Dermis microvascular lymphatic vessel endothelial cell (primary cell): ENCODE data around the gene RPL18. TPM values are rescaled to one million over a fixed set of nuclear protein-coding genes. Genes with fewer than 3 reads are reported as not detected.
"Not testable (repeated sequence)": the region's sequence is repeated elsewhere in the genome, so short reads cannot be mapped to it uniquely, and the experiment has no call there.

Experiments
- DNase-seq, 2 donors: peaks; one replicate each; pipeline versions ENCODE4 v3.0.0 to v3.0.0-alpha.2; 2010; ENCODE audit warnings: low read depth in 2 of 2
- total RNA-seq: library from RNA; depleted of rRNA; stranded (reverse); fragments of >200 nt; gene quantifications from 2 replicates; pipeline ENCODE4 v1.2.1, GENCODE V29; 2014

Gene RPL18
- total RNA-seq, 1 donor from 2014 or later, result 2,423 TPM

- DNase-seq, result peak in 1 of 2 donors; percentile 76
These were observed 26.1 kb upstream of the RPL18 start for GRCh38 chr19:48644839-48645619.

GRCh38 chr19:48644355-48644754 lies 25.4 kb upstream of the RPL18 start:
- no peak for DNase-seq

DNA sequence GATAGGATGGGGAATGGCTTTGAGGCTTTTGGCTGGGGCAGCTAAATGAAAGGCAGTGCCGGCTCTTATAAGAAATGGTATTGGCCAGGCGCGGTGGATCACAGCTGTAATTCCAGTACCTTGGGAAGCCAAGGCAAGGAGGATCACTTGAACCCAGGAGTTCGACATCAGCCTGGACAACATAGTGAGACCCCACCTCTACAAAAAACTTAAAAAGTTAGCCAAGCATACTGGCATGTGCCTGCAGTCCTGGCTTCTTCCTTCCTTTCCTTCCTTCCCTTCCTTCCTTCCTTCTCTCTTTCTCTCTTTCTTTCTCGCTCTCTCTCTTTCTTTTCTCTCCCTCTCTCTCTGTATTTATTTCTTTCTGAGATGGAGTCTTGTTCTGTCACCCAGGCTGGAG lies 23.9 kb upstream of the RPL18 start:
- DNase-seq, result no peak

- DNase-seq, result no peak
These were observed 22.9 kb upstream of the RPL18 start for GRCh38 chr19:48641850-48642249.

DNA sequence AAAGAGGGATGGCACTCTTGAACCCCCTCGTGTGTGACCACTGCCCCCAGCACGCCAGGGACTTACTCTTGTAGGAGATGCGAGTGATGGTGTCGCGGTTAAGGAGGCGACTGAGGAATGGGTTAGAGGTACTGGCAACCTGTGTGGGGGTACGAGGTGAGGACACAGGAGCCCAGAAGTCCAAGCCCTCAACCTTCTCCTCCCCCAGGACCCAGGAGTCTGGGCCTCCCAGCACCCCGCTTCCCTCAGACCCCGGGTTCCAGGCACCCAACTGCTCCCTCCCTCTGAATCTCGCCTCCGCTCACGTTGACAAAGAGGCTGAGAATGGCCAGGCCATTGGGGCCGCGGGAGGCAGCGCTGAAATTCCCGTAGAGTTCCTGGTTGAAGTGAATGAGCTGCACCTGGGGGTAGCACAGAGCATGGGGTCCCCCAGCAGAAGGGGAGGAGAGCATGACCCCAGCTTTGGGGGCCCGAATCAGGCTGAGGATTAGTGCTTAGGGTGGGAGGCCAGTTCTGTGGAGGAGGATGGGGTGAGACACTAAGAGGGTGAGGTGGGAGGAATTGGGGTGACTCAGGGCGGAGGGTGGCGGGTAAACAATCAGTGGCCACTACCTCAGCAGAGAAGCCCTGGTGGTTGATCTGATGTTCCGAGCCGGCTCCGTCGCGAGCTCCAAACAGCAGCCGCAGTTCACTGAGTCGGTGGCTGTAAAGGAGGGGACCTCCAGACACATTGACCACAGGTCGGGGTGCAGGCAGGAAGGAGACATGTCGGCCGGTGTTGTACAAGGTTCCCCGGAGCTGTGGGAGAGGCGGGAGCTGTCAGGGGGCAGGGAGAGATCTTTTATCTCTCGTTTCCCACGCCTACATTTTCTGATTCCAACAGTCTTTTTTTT lies 20.8 kb upstream of the RPL18 start:
- DNase-seq, result no peak

GRCh38 chr19:48638831-48639381 lies 19.9 kb upstream of the RPL18 start:
- DNase-seq, result no peak

GRCh38 chr19:48637948-48638830 lies 19.2 kb upstream of the RPL18 start:
- peak; percentile 93 to 95 for DNase-seq

GRCh38 chr19:48637449-48637947 lies 18.5 kb upstream of the RPL18 start:
- peak; percentile 94 to 98 for DNase-seq

- no peak for DNase-seq
These were observed 18.0 kb upstream of the RPL18 start, which contains the start of gene DBP for GRCh38 chr19:48636859-48637448. Gene DBP (minus strand): TSS chr19:48637379. CDS start chr19:48636994, 385 bp downstream.

DNA sequence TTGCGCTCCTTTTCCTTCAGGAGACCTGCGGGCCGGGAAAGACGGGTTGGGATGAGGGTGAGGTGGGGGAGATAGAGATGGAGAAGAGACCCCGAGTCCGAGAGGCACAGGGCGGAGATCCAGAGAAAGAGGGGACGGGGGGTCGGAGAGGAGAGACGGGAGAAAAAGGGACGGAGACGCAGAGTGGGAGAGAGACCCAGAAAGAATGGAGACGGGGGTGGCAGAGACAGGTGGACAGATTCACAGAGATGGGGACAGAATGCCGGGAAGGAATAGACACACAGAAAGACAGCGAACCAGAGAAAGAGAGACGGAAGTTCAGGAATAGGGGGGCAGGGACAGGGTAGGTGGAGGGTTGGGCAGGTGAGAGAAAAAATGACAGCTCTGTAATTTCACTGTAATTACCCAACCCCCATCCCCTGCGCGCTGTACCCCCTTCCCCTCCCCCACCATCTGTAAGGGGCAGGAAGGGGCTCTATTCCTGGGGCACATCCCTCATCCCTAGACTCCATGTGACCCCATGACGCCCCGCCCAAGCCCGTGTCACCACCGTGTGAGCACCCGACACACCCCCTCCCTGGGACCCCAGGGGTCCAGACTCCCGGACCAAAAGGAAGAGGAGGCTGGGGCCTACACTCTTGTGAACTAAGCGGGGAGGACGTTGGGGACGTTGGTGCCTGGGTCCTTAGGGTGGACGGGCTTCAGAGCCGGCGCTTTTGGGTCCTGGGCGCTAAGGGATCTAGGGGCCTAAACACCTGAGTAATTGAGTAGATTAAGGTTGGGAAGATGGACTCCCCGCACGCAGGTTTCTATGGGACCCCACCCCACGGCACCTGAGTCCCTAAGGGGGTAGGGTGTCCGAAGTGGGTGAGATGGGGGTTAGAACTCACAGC lies 17.2 kb upstream of the RPL18 start:
- no peak for DNase-seq

- peak in 1 of 2 donors; percentile 66 for DNase-seq
These were observed 16.4 kb upstream of the RPL18 start for GRCh38 chr19:48635263-48635965.

GRCh38 chr19:48634424-48635262 lies 15.7 kb upstream of the RPL18 start:
- peak; percentile 88 to 95 for DNase-seq

GRCh38 chr19:48634036-48634342 lies 15.0 kb upstream of the RPL18 start:
- no peak for DNase-seq

GRCh38 chr19:48633148-48634035 lies 14.4 kb upstream of the RPL18 start:
- no peak for DNase-seq

DNA sequence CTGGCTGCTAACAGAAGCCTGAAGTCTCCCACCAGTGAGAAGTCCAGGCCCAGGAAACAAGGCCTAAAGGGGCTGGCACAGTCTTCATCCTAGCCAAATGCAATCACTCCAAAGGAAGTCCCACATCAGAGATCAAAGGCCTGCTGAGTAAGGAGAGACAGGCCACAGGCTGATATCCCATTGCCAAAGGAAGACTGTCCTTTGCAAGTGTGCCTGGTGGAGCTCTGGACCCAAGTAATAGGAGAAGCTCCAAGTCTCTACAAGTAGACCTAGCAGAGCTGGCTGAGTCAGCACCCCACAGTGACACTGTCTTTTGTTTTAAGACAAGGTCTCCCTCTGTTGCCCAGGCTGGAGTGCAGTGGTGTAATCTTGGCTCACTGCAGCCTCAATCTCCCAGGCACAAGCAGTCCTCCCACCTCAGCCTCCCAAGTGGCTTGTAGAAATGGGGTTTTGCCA lies 13.7 kb upstream of the RPL18 start:
- DNase-seq, result no peak

DNA sequence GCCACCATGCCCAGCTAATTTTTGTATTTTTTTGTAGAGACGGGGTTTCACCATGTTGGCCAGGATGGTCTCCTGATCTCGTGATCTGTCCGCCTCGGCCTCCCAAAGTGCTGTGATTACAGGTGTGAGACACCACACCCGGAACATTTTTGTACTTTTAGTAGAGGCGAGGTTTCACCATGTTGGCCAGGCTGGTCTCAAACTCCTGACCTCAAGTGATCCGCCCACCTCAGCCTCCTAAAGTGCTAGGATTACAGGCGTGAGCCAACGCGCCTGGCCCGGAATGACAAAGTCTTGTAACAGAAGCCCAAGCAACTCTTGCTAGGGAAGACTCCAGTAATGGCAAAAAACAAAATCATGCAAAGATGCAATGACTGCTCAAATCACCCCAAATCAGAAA lies 13.3 kb upstream of the RPL18 start:
- DNase-seq, result not testable (repeated sequence)

GRCh38 chr19:48631225-48631624 lies 12.2 kb upstream of the RPL18 start:
- no peak for DNase-seq
